DOHH2 (cell line): ENCODE results near the gene SLC44A1.

Experiments
- EZH2phosphoT487 ChIP-seq: fragments of 200-600 bp; sonication (generic); IDR thresholded peaks from 2 replicates; pipeline ENCODE4 v1.6.1; 2017; ENCODE audit warnings: borderline replicate concordance, mild to moderate bottlenecking, antibody characterized with exemption, low read length, moderate library complexity, mixed read lengths
- TF ChIP-seq, protein P1 (sequence below): fragments of 200-600 bp; sonication (generic); IDR thresholded peaks from one replicate; pipeline ENCODE4 v1.5.1; 2014; ENCODE audit warnings: antibody characterized with exemption, mild to moderate bottlenecking, low read depth, low read length; ENCODE audit not compliant: poor library complexity, severe bottlenecking

DNA sequence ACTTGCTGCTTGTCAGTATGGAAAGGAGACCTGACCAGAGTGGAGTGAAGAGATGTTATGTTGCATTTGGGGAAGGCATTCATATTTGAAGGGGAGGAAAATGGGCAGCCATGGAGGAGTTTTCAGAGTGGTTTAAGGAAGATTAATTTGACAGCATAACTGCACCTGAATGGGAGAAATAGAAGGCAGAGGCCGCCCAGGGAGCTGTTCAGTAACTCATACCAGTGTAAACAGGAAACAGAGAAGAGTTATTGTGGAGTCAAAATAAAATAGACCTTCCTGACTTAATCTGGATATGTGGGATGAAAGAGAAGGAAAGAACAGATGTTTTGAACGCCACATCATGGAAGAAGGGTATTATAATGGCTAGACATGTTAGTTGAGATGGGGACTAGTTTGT, 13.4 kb downstream of the SLC44A1 start:
- TF ChIP-seq, protein P1, sequence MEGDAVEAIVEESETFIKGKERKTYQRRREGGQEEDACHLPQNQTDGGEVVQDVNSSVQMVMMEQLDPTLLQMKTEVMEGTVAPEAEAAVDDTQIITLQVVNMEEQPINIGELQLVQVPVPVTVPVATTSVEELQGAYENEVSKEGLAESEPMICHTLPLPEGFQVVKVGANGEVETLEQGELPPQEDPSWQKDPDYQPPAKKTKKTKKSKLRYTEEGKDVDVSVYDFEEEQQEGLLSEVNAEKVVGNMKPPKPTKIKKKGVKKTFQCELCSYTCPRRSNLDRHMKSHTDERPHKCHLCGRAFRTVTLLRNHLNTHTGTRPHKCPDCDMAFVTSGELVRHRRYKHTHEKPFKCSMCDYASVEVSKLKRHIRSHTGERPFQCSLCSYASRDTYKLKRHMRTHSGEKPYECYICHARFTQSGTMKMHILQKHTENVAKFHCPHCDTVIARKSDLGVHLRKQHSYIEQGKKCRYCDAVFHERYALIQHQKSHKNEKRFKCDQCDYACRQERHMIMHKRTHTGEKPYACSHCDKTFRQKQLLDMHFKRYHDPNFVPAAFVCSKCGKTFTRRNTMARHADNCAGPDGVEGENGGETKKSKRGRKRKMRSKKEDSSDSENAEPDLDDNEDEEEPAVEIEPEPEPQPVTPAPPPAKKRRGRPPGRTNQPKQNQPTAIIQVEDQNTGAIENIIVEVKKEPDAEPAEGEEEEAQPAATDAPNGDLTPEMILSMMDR, result no peak
- TF ChIP-seq EZH2phosphoT487, result no peak
